MCF 10A (cell line): ENCODE measurements around the gene MRPS34. TPM values are rescaled to one million over a fixed set of nuclear protein-coding genes. Genes with fewer than 3 reads are reported as not detected.
"Not testable (repeated sequence)": the region's sequence is repeated elsewhere in the genome, so short reads cannot be mapped to it uniquely, and the experiment has no call there.

Experiments used
- BruUV-seq: library from RNA; stranded (reverse); fragments of 400-500 nt; replicated peaks from 2 replicates; lab custom pipeline; 2021; lab: Mats Ljungman, UMichigan
- CTCF ChIA-PET: fragments of 300-600 bp; sonication (Branson Sonifier 250); formaldehyde crosslinking; extraction: SDS; loops from one replicate; lab custom pipeline; 2021; ENCODE audit warnings: antibody characterized with exemption, inconsistent platforms; lab: Yijun Ruan, JAX
- POLR2A ChIA-PET: fragments of 300-600, 350-650 bp; sonication (Branson Sonifier 250); formaldehyde crosslinking; extraction: SDS; loops from one replicate; lab custom pipeline; 2020; ENCODE audit warnings: antibody characterized with exemption, inconsistent platforms; lab: Yijun Ruan, JAX
- DNase-seq: peaks from one replicate; pipeline ENCODE4 v3.0.0-alpha.2; 2018; ENCODE audit not compliant: unreplicated experiment
- H3K27ac Mint-ChIP-seq: one replicate; pipeline ENCODE4 v1.8.0; 2022; ENCODE audit warnings: mild to moderate bottlenecking, low read depth, mixed read lengths; ENCODE audit not compliant: unreplicated experiment
- H3K27me3 Mint-ChIP-seq: one replicate; pipeline ENCODE4 v1.8.0; 2022; ENCODE audit warnings: mixed read lengths; ENCODE audit not compliant: insufficient read depth, unreplicated experiment
- H3K36me3 Mint-ChIP-seq: one replicate; pipeline ENCODE4 v1.8.0; 2022; ENCODE audit warnings: mild to moderate bottlenecking, moderate library complexity, mixed read lengths; ENCODE audit not compliant: insufficient read depth, unreplicated experiment
- H3K4me1 Mint-ChIP-seq: one replicate; pipeline ENCODE4 v1.8.0; 2022; ENCODE audit warnings: mixed read lengths; ENCODE audit not compliant: insufficient read depth, unreplicated experiment
- H3K4me3 Mint-ChIP-seq: one replicate; pipeline ENCODE4 v1.8.0; 2022; ENCODE audit warnings: mild to moderate bottlenecking, moderate library complexity, mixed read lengths; ENCODE audit not compliant: unreplicated experiment
- H3K9me3 Mint-ChIP-seq: one replicate; pipeline ENCODE4 v1.8.0; 2022; ENCODE audit warnings: mixed read lengths; ENCODE audit not compliant: unreplicated experiment
- CTCF ChIP-seq: fragments of 200-600 bp; IDR thresholded peaks from one replicate; pipeline ENCODE4 v1.8.0; 2022; ENCODE audit warnings: antibody characterized with exemption, mild to moderate bottlenecking; ENCODE audit not compliant: unreplicated experiment
- intact Hi-C: fragments of 100-400 bp; cut with micrococcal nuclease; formaldehyde crosslinking; loops from 2 replicates; pipeline ENCODE4 v1.14.1; 2022
- total RNA-seq: library from RNA; stranded (reverse); gene quantifications from 2 replicates; pipeline ENCODE4 v1.2.3, GENCODE V29; 2022

Gene MRPS34
- total RNA-seq, 1 experiment from 2014 or later, result 102 TPM

- Mint-ChIP-seq H3K9me3 (no peaks in the 10 kb centered on the region), H3K27me3 (no peaks in the 10 kb centered on the region), H3K36me3 (peaks cover 31% of the 10 kb centered on the region), H3K27ac (no peak overlapping the region), H3K4me1 (no peaks in the 10 kb centered on the region), H3K4me3 (no peak overlapping the region)
- CTCF ChIA-PET, result no interaction called here
- POLR2A ChIA-PET, result no interaction called here
- no peak for DNase-seq
- intact Hi-C loops, result no loop called here
- BruUV-seq, result no TSS peak
- no peak for TF ChIP-seq CTCF
Measured at GRCh38 chr16:1808691-1809090, 35.8 kb upstream of the MRPS34 start.

- BruUV-seq, result no TSS peak
- Mint-ChIP-seq H3K36me3 (peaks cover 25% of the 10 kb centered on the region), H3K9me3 (no peaks in the 10 kb centered on the region), H3K27me3 (no peaks in the 10 kb centered on the region), H3K27ac (no peak overlapping the region), H3K4me3 (no peak overlapping the region), H3K4me1 (no peaks in the 10 kb centered on the region)
- no peak for TF ChIP-seq CTCF
- no peak for DNase-seq
- POLR2A ChIA-PET, result no interaction called here
- CTCF ChIA-PET, result no interaction called here
- intact Hi-C loops, result no loop called here
Measured at GRCh38 chr16:1807626-1808025, 34.7 kb upstream of the MRPS34 start.

- BruUV-seq, result no TSS peak
- H3K27me3 Mint-ChIP-seq, result no peaks in the 10 kb centered on the region
- no peak overlapping the region for H3K4me3 Mint-ChIP-seq
- DNase-seq, result no peak
- H3K36me3 Mint-ChIP-seq, result peaks cover 7% of the 10 kb centered on the region
- POLR2A ChIA-PET, result no interaction called here
- no peaks in the 10 kb centered on the region for H3K4me1 Mint-ChIP-seq
- H3K27ac Mint-ChIP-seq, result no peak overlapping the region
- H3K9me3 Mint-ChIP-seq, result no peaks in the 10 kb centered on the region
- CTCF ChIA-PET, result no interaction called here
- intact Hi-C loops, result no loop called here
- no peak for TF ChIP-seq CTCF
Measured at GRCh38 chr16:1800701-1801100, 27.8 kb upstream of the MRPS34 start.

GRCh38 chr16:1799263-1799662, 26.3 kb upstream of the MRPS34 start:
- H3K27ac Mint-ChIP-seq, DNase-seq, H3K27me3 Mint-ChIP-seq, H3K9me3 Mint-ChIP-seq, H3K36me3 Mint-ChIP-seq, H3K4me3 Mint-ChIP-seq, BruUV-seq, intact Hi-C loops, POLR2A ChIA-PET, H3K4me1 Mint-ChIP-seq, CTCF ChIA-PET: not testable (repeated sequence)
